Transverse colon (tissue), 4 donors: ENCODE data around the gene MAGI1. TPM values are rescaled to one million over a fixed set of nuclear protein-coding genes. Genes with fewer than 3 reads are reported as not detected.

Experiments used
- DNase-seq: peaks from one replicate; pipeline ENCODE4 v3.0.0-alpha.2; 2019
- H3K27ac ChIP-seq, 4 donors: fragments of 200-600 bp; sonication (generic); 2 replicates each; pipeline ENCODE4 v1.5.1; 2016 to 2018; ENCODE audit warnings: inconsistent platforms in 4 of 4
- H3K27me3 ChIP-seq: fragments of 200-600 bp; sonication (generic); 2 replicates; pipeline ENCODE4 v1.5.1; 2017; ENCODE audit warnings: inconsistent platforms
- H3K36me3 ChIP-seq, 4 donors: fragments of 200-600 bp; sonication (generic); 2 replicates each; pipeline ENCODE4 v1.5.1; 2017 to 2019; ENCODE audit warnings: inconsistent platforms in 4 of 4
- H3K4me1 ChIP-seq, 4 donors: fragments of 200-600 bp; sonication (generic); 2 replicates each; pipeline ENCODE4 v1.5.1; 2017 to 2020; ENCODE audit warnings: inconsistent platforms in 4 of 4
- H3K4me3 ChIP-seq, 4 donors: fragments of 200-600 bp; sonication (generic); 1 replicate in 1 of 4; 2 replicates in 3 of 4; pipeline versions ENCODE4 v1.5.1 to v1.6.1; 2017 to 2019; ENCODE audit warnings: inconsistent platforms in 4 of 4
- H3K9me3 ChIP-seq, 2 donors: fragments of 200-600 bp; sonication (generic); 2 replicates each; pipeline ENCODE4 v1.5.1; 2017 to 2019; ENCODE audit warnings: inconsistent platforms in 2 of 2
- CTCF ChIP-seq, 5 experiments: fragments of 200-600 bp in 3 of 5; fragments of 450-650 bp in 2 of 5; sonication (generic) in 3 of 5; IDR thresholded peaks; 1 replicate in 2 of 5; 2 replicates in 3 of 5; pipeline ENCODE4 v1.5.1; 2016 to 2017; ENCODE audit warnings: antibody characterized with exemption in 5 of 5, inconsistent platforms in 3 of 5, mild to moderate bottlenecking in 2 of 5, moderate library complexity in 1 of 5
- EP300 ChIP-seq: sonication (generic); formaldehyde crosslinking; IDR thresholded peaks from one replicate; pipeline ENCODE4 v1.6.1; 2017; ENCODE audit warnings: antibody characterized with exemption, low read depth
- POLR2A ChIP-seq: fragments of 450-650 bp; IDR thresholded peaks from one replicate; pipeline ENCODE4 v1.6.1; 2016; ENCODE audit warnings: antibody characterized with exemption, mild to moderate bottlenecking, moderate library complexity
- POLR2AphosphoS5 ChIP-seq, 3 donors: sonication (generic); formaldehyde crosslinking; IDR thresholded peaks; one replicate each; pipeline ENCODE4 v1.6.1; 2016; ENCODE audit warnings: antibody characterized with exemption in 3 of 3
- WGBS, 2 donors: methylation state at CpG; one replicate each; pipeline ENCODE4 v1.1.5; 2018; ENCODE audit warnings: low coverage in 1 of 2; 5-methylcytosine and 5-hydroxymethylcytosine counted together
- in situ Hi-C, 4 donors: fragments of 200-750 bp; cut with MboI; loops; one replicate each; pipeline versions ENCODE4 v1.15.0 to v1.15.1; 2017; ENCODE audit warnings: low sequenced_read_pairs in 3 of 4, low pct_ligation_motif_present in 1 of 4, low pct_unique_long_range_greater_than_20kb in 1 of 4
- intact Hi-C: fragments of 100-400 bp; cut with DNase I; formaldehyde crosslinking; loops from one replicate; pipeline ENCODE4 v1.15.1; 2023; ENCODE audit warnings: low total_unique reads
- total RNA-seq, 4 donors: library from RNA; depleted of rRNA; stranded (reverse); fragments of >200 nt; gene quantifications; one replicate each; pipeline ENCODE4 v1.1.0, GENCODE V29; 2016

MAGI1 gene
- total RNA-seq, 4 donors from 2014 or later = 50.8 to 190 (median 67.4) TPM

GRCh38 chr3:65391068-65391467 lies 647.6 kb downstream of the MAGI1 start:
- intact Hi-C loops = no loop called here
- TF ChIP-seq EP300 (no peak), POLR2A (no peak), POLR2AphosphoS5 (IDR thresholded peaks at IDR 0.05) (no peak), CTCF (IDR thresholded peaks at IDR 0.05) (no peak)

DNA sequence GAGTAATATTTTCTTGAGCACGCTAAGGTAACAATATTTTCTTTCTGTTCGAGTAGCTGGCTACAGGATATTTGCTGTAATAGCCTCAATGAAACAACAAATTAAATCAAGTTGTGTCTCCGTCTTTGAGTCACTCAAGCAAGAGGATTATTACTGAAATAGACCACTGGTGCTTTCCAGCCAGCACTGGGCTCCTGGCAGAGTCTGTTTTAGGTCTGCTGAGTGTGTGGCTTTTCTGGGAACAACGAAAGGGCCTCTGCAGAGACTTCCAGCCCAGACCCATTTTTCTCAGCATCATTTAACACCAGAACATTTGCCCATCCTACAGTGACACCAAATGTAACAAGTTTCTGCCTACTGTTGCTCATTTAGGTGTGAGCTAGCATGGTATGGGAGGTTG lies 652.9 kb downstream of the MAGI1 start:
- 79 to 88% methylated on average over 3 to 4 of the region's 4 CpGs for WGBS, 2 donors
- DNase-seq = no peak
- no peaks in the 10 kb centered on the region for H3K4me1 ChIP-seq
- H3K36me3 ChIP-seq = no peaks in the 10 kb centered on the region
- no peaks in the 10 kb centered on the region for H3K9me3 ChIP-seq
- intact Hi-C loops = no loop called here
- in situ Hi-C loops = no loop called here
- no peak for TF ChIP-seq POLR2A
- TF ChIP-seq EP300 = no peak
- no peak for TF ChIP-seq POLR2AphosphoS5 (IDR thresholded peaks at IDR 0.05)
- TF ChIP-seq CTCF (IDR thresholded peaks at IDR 0.05) = no peak
- H3K27ac ChIP-seq = peak overlapping the region in 3 of 4 donors; percentile 5 to 33 (median 5)
- no peak overlapping the region for H3K4me3 ChIP-seq
- no peaks in the 10 kb centered on the region for H3K27me3 ChIP-seq

More at GRCh38 chr3:65391068-65391467, 647.6 kb downstream of the MAGI1 start:
- Histone ChIP-seq H3K36me3 (no peaks in the 10 kb centered on the region), H3K4me1 (no peaks in the 10 kb centered on the region), H3K4me3 (no peak overlapping the region), H3K27ac (no peak overlapping the region), H3K9me3 (no peaks in the 10 kb centered on the region), H3K27me3 (no peaks in the 10 kb centered on the region)
- 82% methylated on average over 5 of the region's 5 CpGs; no CpG with 5 or more reads in 1 of the 2 donors for WGBS, 2 donors
- in situ Hi-C loops = no loop called here
- DNase-seq = no peak

- 59 to 81% methylated on average over 2 to 10 of the region's 10 CpGs for WGBS, 2 donors
- Histone ChIP-seq H3K27ac (no peak overlapping the region), H3K36me3 (no peaks in the 10 kb centered on the region), H3K4me1 (no peaks in the 10 kb centered on the region), H3K9me3 (no peaks in the 10 kb centered on the region), H3K4me3 (no peak overlapping the region), H3K27me3 (no peaks in the 10 kb centered on the region)
- DNase-seq = no peak
- intact Hi-C loops = no loop called here
- in situ Hi-C loops = no loop called here
- no peak for TF ChIP-seq POLR2AphosphoS5 (IDR thresholded peaks at IDR 0.05)
Measured at GRCh38 chr3:65381496-65382010, 657.2 kb downstream of the MAGI1 start.

DNA sequence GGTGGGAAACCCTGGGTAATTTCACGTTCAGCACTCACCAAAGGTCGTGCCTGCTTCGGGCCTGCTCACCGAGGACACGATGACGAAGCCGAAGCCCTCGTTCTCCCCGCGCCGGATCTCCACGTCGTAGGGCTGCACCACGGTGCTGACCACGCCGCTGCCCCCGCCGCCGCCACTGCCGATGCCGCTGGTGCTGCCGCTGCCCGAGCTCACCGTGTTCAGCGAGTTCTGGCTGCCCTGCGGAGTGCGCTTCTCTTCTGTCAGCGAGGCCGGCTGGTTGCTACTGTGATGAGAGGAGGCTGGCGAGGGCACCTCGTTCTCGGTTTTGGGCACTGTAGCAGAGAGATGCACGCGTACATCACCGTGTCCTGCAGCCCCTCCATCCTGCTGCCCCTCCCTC lies 659.5 kb downstream of the MAGI1 start:
- H3K36me3 ChIP-seq = no peaks in the 10 kb centered on the region
- in situ Hi-C loops = no loop called here
- no peak for DNase-seq
- no peaks in the 10 kb centered on the region for H3K27me3 ChIP-seq
- intact Hi-C loops = no loop called here
- no peak for TF ChIP-seq EP300
- no peak for TF ChIP-seq POLR2AphosphoS5 (IDR thresholded peaks at IDR 0.05)
- TF ChIP-seq POLR2A = no peak
- no peak for TF ChIP-seq CTCF (IDR thresholded peaks at IDR 0.05)
- H3K27ac ChIP-seq = no peak overlapping the region
- H3K4me1 ChIP-seq = no peaks in the 10 kb centered on the region
- no peak overlapping the region for H3K4me3 ChIP-seq
- H3K9me3 ChIP-seq = no peaks in the 10 kb centered on the region
- WGBS, 2 donors = 97% methylated on average over 35 of the region's 35 CpGs; no CpG with 5 or more reads in 1 of the 2 donors

DNA sequence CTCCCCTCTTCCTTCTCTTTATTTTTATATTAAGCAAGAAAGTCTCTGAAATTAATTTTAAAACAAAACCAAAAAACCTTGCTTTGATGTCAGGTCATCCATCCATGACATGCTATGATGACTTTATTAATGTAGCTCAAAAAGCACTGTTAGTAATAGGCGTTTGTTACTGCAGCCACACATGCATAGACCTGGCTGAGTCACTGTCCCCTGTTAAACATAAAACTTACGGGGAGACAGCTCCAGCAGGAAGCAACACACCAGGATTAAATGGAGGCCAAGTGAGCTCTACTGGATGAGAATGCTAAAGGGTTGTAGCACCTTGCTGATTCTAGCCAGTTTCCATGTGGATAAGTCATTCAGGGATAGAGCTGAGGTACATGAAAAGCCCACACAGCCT lies 661.1 kb downstream of the MAGI1 start:
- in situ Hi-C loops = no loop called here
- Histone ChIP-seq H3K36me3 (no peaks in the 10 kb centered on the region), H3K9me3 (no peaks in the 10 kb centered on the region)

More for the DNA sequence above, 661.1 kb downstream of the MAGI1 start:
- TF ChIP-seq POLR2A = no peak
- no peak for TF ChIP-seq CTCF (IDR thresholded peaks at IDR 0.05)
- Histone ChIP-seq H3K27ac (no peak overlapping the region), H3K27me3 (no peaks in the 10 kb centered on the region), H3K4me3 (no peak overlapping the region), H3K4me1 (no peaks in the 10 kb centered on the region)
- WGBS, 2 donors = 85 to 100% methylated on average over 1 to 2 of the region's 2 CpGs
- DNase-seq = no peak
- intact Hi-C loops = no loop called here
